ENCODE data around the gene RFX1. TPM values are rescaled to one million over a fixed set of nuclear protein-coding genes. Genes with fewer than 3 reads are reported as not detected.
A peak's percentile ranks its signal among the peaks of the same experiment; 100 is the strongest.

RFX1 gene
- total and polyA plus RNA-seq, 9 of the 15 experiments (the other 6 are each of a cell fraction or from before 2014, with no cell fraction given), result 0.14 to 19.3 (median 1.2) TPM

GRCh38 chr19:13918726-13919411 lies 87.3 kb downstream of the RFX1 start (continued):
- TF ChIP-seq RERE (CRISPR knock-in tag; IDR thresholded peaks at IDR 0.05; ENCODE audit: borderline replicate concordance), result no peak
- TF ChIP-seq ZBTB33 (CRISPR knock-in tag; IDR thresholded peaks at IDR 0.05), result 0 out of 2 replicates have a peak, but pooled peaks have one; percentile 20
- TF ChIP-seq ZNF12 (CRISPR knock-in tag; IDR thresholded peaks at IDR 0.05), result no peak
- TF ChIP-seq ZNF212 (CRISPR knock-in tag; IDR thresholded peaks at IDR 0.05), result no peak
- TF ChIP-seq NFE2 (IDR thresholded peaks at IDR 0.05; ENCODE audit: low read depth), result no peak
- no peak for TF ChIP-seq PCBP2 (IDR thresholded peaks at IDR 0.05; ENCODE audit: low read depth, low read length, poor library complexity, severe bottlenecking)
- no peak for TF ChIP-seq NR2C1 (IDR thresholded peaks at IDR 0.05)
- TF ChIP-seq NR2C1 (tag; IDR thresholded peaks at IDR 0.05), result no peak
- no peak for TF ChIP-seq PRPF4 (IDR thresholded peaks at IDR 0.05; ENCODE audit: insufficient read depth, low read depth, low read length, poor library complexity, severe bottlenecking)
- no peak for TF ChIP-seq RBBP5 (IDR thresholded peaks at IDR 0.05; ENCODE audit: borderline replicate concordance, insufficient read depth, low read length, poor library complexity, severe bottlenecking)
- TF ChIP-seq FIP1L1 (IDR thresholded peaks at IDR 0.05; ENCODE audit: low read depth, low read length, poor library complexity, severe bottlenecking), result no peak
- 0 out of 2 replicates have a peak, but pooled peaks have one; percentile 9 for TF ChIP-seq RBFOX2 (IDR thresholded peaks at IDR 0.05; ENCODE audit: low read depth, low read length)
